OCI-LY1 (cell line): ENCODE data around the gene SRL.

Experiments
- H2AFZ ChIP-seq: fragments of 200-600 bp; sonication (generic), shearing (Covaris generic); 2 replicates; pipeline ENCODE4 v1.6.0; 2014; ENCODE audit warnings: antibody characterized with exemption, mild to moderate bottlenecking, low read length
- H3F3A ChIP-seq: fragments of 200-600 bp; sonication (generic), shearing (Covaris generic); 2 replicates; pipeline ENCODE4 v1.6.0; 2014; ENCODE audit warnings: mild to moderate bottlenecking, antibody characterized with exemption, low read length, moderate library complexity; ENCODE audit not compliant: insufficient read depth
- H3K27ac ChIP-seq: fragments of 200-600 bp; sonication (generic); 2 replicates; pipeline ENCODE4 v1.5.1; 2014; ENCODE audit warnings: low read length, mixed run types, mild to moderate bottlenecking, low read depth; ENCODE audit not compliant: poor library complexity, severe bottlenecking
- H3K27me3 ChIP-seq: fragments of 200-600 bp; sonication (generic); 2 replicates; pipeline ENCODE4 v1.6.0; 2014; ENCODE audit warnings: antibody characterized with exemption, mild to moderate bottlenecking, low read length, moderate library complexity; ENCODE audit not compliant: insufficient read depth
- H3K36me3 ChIP-seq: fragments of 200-600 bp; sonication (generic); 2 replicates; pipeline ENCODE4 v1.6.1; 2014; ENCODE audit warnings: mild to moderate bottlenecking, antibody characterized with exemption, low read length, moderate library complexity, mixed read lengths; ENCODE audit not compliant: insufficient read depth
- H3K4me1 ChIP-seq: fragments of 200-600 bp; sonication (generic); 2 replicates; pipeline ENCODE4 v1.5.1; 2014; ENCODE audit warnings: mild to moderate bottlenecking, low read length, moderate library complexity; ENCODE audit not compliant: insufficient read depth, severe bottlenecking
- H3K4me2 ChIP-seq: fragments of 200-600 bp; sonication (generic), shearing (Covaris generic); 2 replicates; pipeline ENCODE4 v1.6.1; 2014; ENCODE audit warnings: low read length
- H3K4me3 ChIP-seq: fragments of 200-600 bp; sonication (generic); 2 replicates; pipeline ENCODE4 v1.5.1; 2014; ENCODE audit warnings: low read length, low read depth, mild to moderate bottlenecking, mixed read lengths; ENCODE audit not compliant: poor library complexity, severe bottlenecking
- H3K79me2 ChIP-seq: fragments of 200-600 bp; shearing (Covaris generic); 2 replicates; pipeline ENCODE4 v1.6.1; 2016; ENCODE audit warnings: mixed run types, low read length, mixed read lengths; ENCODE audit not compliant: insufficient read depth
- H3K9ac ChIP-seq: fragments of 200-600 bp; sonication (generic), shearing (Covaris generic); 2 replicates; pipeline ENCODE4 v1.6.1; 2014; ENCODE audit warnings: mild to moderate bottlenecking, low read length, mixed read lengths
- H3K9me2 ChIP-seq: fragments of 200-600 bp; sonication (generic), shearing (Covaris generic); 2 replicates; pipeline ENCODE4 v1.6.1; 2014; ENCODE audit warnings: low read depth, mild to moderate bottlenecking, low read length, mixed read lengths
- H3K9me3 ChIP-seq: fragments of 200-600 bp; shearing (Covaris generic); 2 replicates; pipeline ENCODE4 v1.6.1; 2014; ENCODE audit warnings: low read length, mixed read lengths
- H4K20me1 ChIP-seq: fragments of 200-600 bp; sonication (generic), shearing (Covaris generic); 2 replicates; pipeline ENCODE4 v1.6.0; 2016; ENCODE audit warnings: mild to moderate bottlenecking, low read length; ENCODE audit not compliant: insufficient read depth
- CTCF ChIP-seq: fragments of 200-600 bp; sonication (generic), shearing (Covaris generic); IDR thresholded peaks from 2 replicates; pipeline ENCODE4 v1.5.1; 2017; ENCODE audit warnings: mild to moderate bottlenecking, antibody characterized with exemption, low read length, moderate library complexity, mixed read lengths
- EZH2 ChIP-seq: fragments of 200-600 bp; sonication (generic), shearing (Covaris generic); IDR thresholded peaks from 2 replicates; pipeline ENCODE4 v1.8.0; 2017; ENCODE audit warnings: borderline replicate concordance, mixed run types, mild to moderate bottlenecking, antibody characterized with exemption, low read length, moderate library complexity, mixed read lengths

Gene SRL

GRCh38 chr16:4233431-4233830, 8.4 kb downstream of the SRL start:
- H3K4me2 ChIP-seq = no peak overlapping the region
- H3K79me2 ChIP-seq = no peaks in the 10 kb centered on the region
- no peak for TF ChIP-seq EZH2
- TF ChIP-seq CTCF = no peak
- no peak overlapping the region for H3K4me3 ChIP-seq
- H2AFZ ChIP-seq = no peak overlapping the region
- no peaks in the 10 kb centered on the region for H4K20me1 ChIP-seq
- H3K27ac ChIP-seq = no peak overlapping the region
- H3F3A ChIP-seq = no peaks in the 10 kb centered on the region
- H3K36me3 ChIP-seq = no peaks in the 10 kb centered on the region
- no peak overlapping the region for H3K9ac ChIP-seq
- H3K4me1 ChIP-seq = no peaks in the 10 kb centered on the region
- H3K27me3 ChIP-seq = 0 out of 2 replicates have a peak, but pooled peaks cover 9% of the 10 kb centered on the region
- H3K9me3 ChIP-seq = no peaks in the 10 kb centered on the region
- no peaks in the 10 kb centered on the region for H3K9me2 ChIP-seq

GRCh38 chr16:4232541-4233386, 9.1 kb downstream of the SRL start:
- H2AFZ ChIP-seq = no peak overlapping the region
- no peaks in the 10 kb centered on the region for H3F3A ChIP-seq
- H3K9ac ChIP-seq = no peak overlapping the region
- no peaks in the 10 kb centered on the region for H4K20me1 ChIP-seq
- no peak overlapping the region for H3K4me3 ChIP-seq
- no peaks in the 10 kb centered on the region for H3K9me2 ChIP-seq
- H3K36me3 ChIP-seq = no peaks in the 10 kb centered on the region
- H3K4me2 ChIP-seq = no peak overlapping the region
- no peaks in the 10 kb centered on the region for H3K4me1 ChIP-seq
- TF ChIP-seq EZH2 (no peak), CTCF (no peak; the same call in 1 of the 2 replicates)
- H3K9me3 ChIP-seq = no peaks in the 10 kb centered on the region
- no peaks in the 10 kb centered on the region for H3K79me2 ChIP-seq
- peaks cover 8% of the 10 kb centered on the region; the same call in 1 of the 2 replicates for H3K27me3 ChIP-seq
- H3K27ac ChIP-seq = no peak overlapping the region

GRCh38 chr16:4231886-4232285, 10.0 kb downstream of the SRL start:
- H3F3A ChIP-seq = no peaks in the 10 kb centered on the region
- no peaks in the 10 kb centered on the region for H3K36me3 ChIP-seq
- H3K4me2 ChIP-seq = no peak overlapping the region
- no peaks in the 10 kb centered on the region for H3K9me3 ChIP-seq
- no peaks in the 10 kb centered on the region for H3K4me1 ChIP-seq
- H2AFZ ChIP-seq = no peak overlapping the region
- H3K79me2 ChIP-seq = no peaks in the 10 kb centered on the region
- H3K27ac ChIP-seq = no peak overlapping the region
- H3K9ac ChIP-seq = no peak overlapping the region
- H3K9me2 ChIP-seq = no peaks in the 10 kb centered on the region
- no peak overlapping the region for H3K4me3 ChIP-seq
- no peaks in the 10 kb centered on the region for H4K20me1 ChIP-seq
- H3K27me3 ChIP-seq = peaks cover 16% of the 10 kb centered on the region; the same call in 1 of the 2 replicates
- no peak for TF ChIP-seq CTCF
